Fibroblast of lung (primary cell): ENCODE results near the gene WNK2. TPM values are rescaled to one million over a fixed set of nuclear protein-coding genes. Genes with fewer than 3 reads are reported as not detected.

Source experiments
- DNase-seq, 2 donors: peaks; one replicate each; pipeline versions ENCODE4 v3.0.0 to v3.0.0-alpha.2; 2010; ENCODE audit warnings: low read depth in 2 of 2
- H2AFZ ChIP-seq: 2 replicates; pipeline ENCODE4 v1.5.1; 2012; ENCODE audit warnings: low read length, control low read depth, inconsistent platforms
- H3K27ac ChIP-seq: 2 replicates; pipeline ENCODE4 v1.5.1; 2011; ENCODE audit warnings: low read length, control low read depth; ENCODE audit not compliant: insufficient read depth
- H3K27me3 ChIP-seq: 2 replicates; pipeline ENCODE4 v1.5.1; 2011; ENCODE audit warnings: mild to moderate bottlenecking, low read length; ENCODE audit not compliant: control insufficient read depth, insufficient read depth
- H3K36me3 ChIP-seq: 2 replicates; pipeline ENCODE4 v1.5.1; 2011; ENCODE audit warnings: low read length; ENCODE audit not compliant: control insufficient read depth, insufficient read depth
- H3K4me1 ChIP-seq: 2 replicates; pipeline ENCODE4 v1.5.1; 2011; ENCODE audit warnings: low read length; ENCODE audit not compliant: control insufficient read depth, insufficient read depth; ENCODE audit errors: extremely low read depth
- H3K4me2 ChIP-seq: 2 replicates; pipeline ENCODE4 v1.5.1; 2011; ENCODE audit warnings: low read length, control low read depth; ENCODE audit not compliant: insufficient read depth; ENCODE audit errors: extremely low read depth
- H3K4me3 ChIP-seq, 4 experiments: fragments of 200-600 bp in 1 of 4; sonication (generic) in 1 of 4; replicated peaks in 1 of 4; 2 replicates each; pipeline ENCODE4 v1.5.1; 2011 to 2016; ENCODE audit warnings: low read length in 4 of 4, low read depth in 3 of 4, mild to moderate bottlenecking in 3 of 4, control low read depth in 2 of 4, inconsistent platforms in 1 of 4, mixed read lengths in 1 of 4; ENCODE audit not compliant: insufficient read depth in 1 of 4; ENCODE audit errors: control extremely low read depth in 1 of 4
- H3K79me2 ChIP-seq: 2 replicates; pipeline ENCODE4 v1.5.1; 2012; ENCODE audit warnings: mild to moderate bottlenecking, low read length, inconsistent platforms; ENCODE audit not compliant: control insufficient read depth, insufficient read depth
- H3K9ac ChIP-seq: 2 replicates; pipeline ENCODE4 v1.5.1; 2011; ENCODE audit warnings: mild to moderate bottlenecking, low read length, control low read depth; ENCODE audit not compliant: insufficient read depth
- H3K9me3 ChIP-seq: 2 replicates; pipeline ENCODE4 v1.5.1; 2012; ENCODE audit warnings: low read depth, low read length; ENCODE audit not compliant: control insufficient read depth, insufficient read depth
- H4K20me1 ChIP-seq: 2 replicates; pipeline ENCODE4 v1.5.1; 2011; ENCODE audit warnings: low read length; ENCODE audit not compliant: control insufficient read depth, insufficient read depth; ENCODE audit errors: extremely low read depth
- CTCF ChIP-seq, 2 donors: IDR thresholded peaks in 1 of 2; conservative IDR thresholded peaks in 1 of 2; 1 replicate in 1 of 2; 2 replicates in 1 of 2; pipeline ENCODE4 v1.5.1; 2011 to 2012; ENCODE audit warnings: low read length in 2 of 2, control low read depth in 1 of 2, inconsistent platforms in 1 of 2, low read depth in 1 of 2, mild to moderate bottlenecking in 1 of 2
- EZH2 ChIP-seq: IDR thresholded peaks from 2 replicates; pipeline ENCODE4 v1.5.1; 2012; ENCODE audit warnings: low read length, control low read depth, mild to moderate bottlenecking; ENCODE audit errors: missing control alignments
- polyA plus RNA-seq, 2 donors: library from polyadenylated mRNA; depleted of rRNA in 1 of 2; stranded (reverse) in 1 of 2; unstranded in 1 of 2; fragments of >200 nt; gene quantifications; 2 replicates each; pipeline ENCODE4 v1.2.1, GENCODE V29; 2011 to 2012; ENCODE audit warnings: missing spikeins in 1 of 2
- total RNA-seq: library from RNA; depleted of rRNA; stranded (reverse); fragments of >200 nt; gene quantifications from 2 replicates; pipeline ENCODE4 v1.2.1, GENCODE V29; 2014

WNK2 gene
- total and polyA plus RNA-seq, 2 donors (not counting 1 experiment from before 2014, with no cell fraction given) = not detected

- H3K4me3 ChIP-seq = no peak overlapping the region
- H3K27ac ChIP-seq = no peak overlapping the region
- H4K20me1 ChIP-seq = no peaks in the 10 kb centered on the region
- no peaks in the 10 kb centered on the region for H3K4me1 ChIP-seq
- TF ChIP-seq EZH2 (no peak), CTCF (conservative IDR thresholded peaks at IDR 0.05 in 1 of 2, IDR thresholded peaks at IDR 0.05 in 1 of 2; ENCODE audit: low read depth in 1 of 2, low read length in 2 of 2) (no peak)
- H3K9ac ChIP-seq = no peak overlapping the region
- H3K36me3 ChIP-seq = no peaks in the 10 kb centered on the region
- H3K79me2 ChIP-seq = no peaks in the 10 kb centered on the region
- H2AFZ ChIP-seq = no peak overlapping the region
- no peak overlapping the region for H3K4me2 ChIP-seq
- no peak for DNase-seq
- H3K9me3 ChIP-seq = no peaks in the 10 kb centered on the region
- H3K27me3 ChIP-seq = no peaks in the 10 kb centered on the region
Measured at GRCh38 chr9:93206576-93207155, 22.7 kb downstream of the WNK2 start.

- Histone ChIP-seq H3K79me2 (no peaks in the 10 kb centered on the region), H2AFZ (no peak overlapping the region), H3K27me3 (no peaks in the 10 kb centered on the region), H3K4me2 (peak overlapping the region; percentile 1), H3K9ac (no peak overlapping the region), H3K36me3 (no peaks in the 10 kb centered on the region), H4K20me1 (no peaks in the 10 kb centered on the region), H3K9me3 (no peaks in the 10 kb centered on the region), H3K27ac (no peak overlapping the region), H3K4me1 (no peaks in the 10 kb centered on the region), H3K4me3 (no peak overlapping the region)
- peak; percentile 51 to 60 for DNase-seq
- TF ChIP-seq EZH2 (no peak), CTCF (conservative IDR thresholded peaks at IDR 0.05 in 1 of 2, IDR thresholded peaks at IDR 0.05 in 1 of 2; ENCODE audit: low read depth in 1 of 2, low read length in 2 of 2) (no peak)
Measured at GRCh38 chr9:93207326-93207814, 23.4 kb downstream of the WNK2 start.

GRCh38 chr9:93207860-93208734 is 24.2 kb downstream of the WNK2 start:
- Histone ChIP-seq H3K4me2 (peak overlapping the region; percentile 1), H4K20me1 (no peaks in the 10 kb centered on the region), H3K9ac (no peak overlapping the region), H3K4me3 (peak overlapping the region in 1 of 4 experiments; percentile 38), H3K27ac (no peak overlapping the region), H3K4me1 (no peaks in the 10 kb centered on the region), H3K9me3 (no peaks in the 10 kb centered on the region), H3K79me2 (no peaks in the 10 kb centered on the region), H3K27me3 (no peaks in the 10 kb centered on the region), H3K36me3 (no peaks in the 10 kb centered on the region), H2AFZ (no peak overlapping the region)
- TF ChIP-seq EZH2 (no peak), CTCF (conservative IDR thresholded peaks at IDR 0.05 in 1 of 2, IDR thresholded peaks at IDR 0.05 in 1 of 2; ENCODE audit: low read depth in 1 of 2, low read length in 2 of 2) (no peak)
- DNase-seq = no peak
